NCI-H1092 treated with DMSO at 0.1 percent for 48 hours (cell line): ENCODE measurements around the gene DRAM1.
"Not testable (repeated sequence)": the region's sequence is repeated elsewhere in the genome, so short reads cannot be mapped to it uniquely, and the experiment has no call there.

Experiments
- DNase-seq: peaks from one replicate; lab custom pipeline; 2025; lab: John Stamatoyannopoulos, UW

DRAM1 gene

DNA sequence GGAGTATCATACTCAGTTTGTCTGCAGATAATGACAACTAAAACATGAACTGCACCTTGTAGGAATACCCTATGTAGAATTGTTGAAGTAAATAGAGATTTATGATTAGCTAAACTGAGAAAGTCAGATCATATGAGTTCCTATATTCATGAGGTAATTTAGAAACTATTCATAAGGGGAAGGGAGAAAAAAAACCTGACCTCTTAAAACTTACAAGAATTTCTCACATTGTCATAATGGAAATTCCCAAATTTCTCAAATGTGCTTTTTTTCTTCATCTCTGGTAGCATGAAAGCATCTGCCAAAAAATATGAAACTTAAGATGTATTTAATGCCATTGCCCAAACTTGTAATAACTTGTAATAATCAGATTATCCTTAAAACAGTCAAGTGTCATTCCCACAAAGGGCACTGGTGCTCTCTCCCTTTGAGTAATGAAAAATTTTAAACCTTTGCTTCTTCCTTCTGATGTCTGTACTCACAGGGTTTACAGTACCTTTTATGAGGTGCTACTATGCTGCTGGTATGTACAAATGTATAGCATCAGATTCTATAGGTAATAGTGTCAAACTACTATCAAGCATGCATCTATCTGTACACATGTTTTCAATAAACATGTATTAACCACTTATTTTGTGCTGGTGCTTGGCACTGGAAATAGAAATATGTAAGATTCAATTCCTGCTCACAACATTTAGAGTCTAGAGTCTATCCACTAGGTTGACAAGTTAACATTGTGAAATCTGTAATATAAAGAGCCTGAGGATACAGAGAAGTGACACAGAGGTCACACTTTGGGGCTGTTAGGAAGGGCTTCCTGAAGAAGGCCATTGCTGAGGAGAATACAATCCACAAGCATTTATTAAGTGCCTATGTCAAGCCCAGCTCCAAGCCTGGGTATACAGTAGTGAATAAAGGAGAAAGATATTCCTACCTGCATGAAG lies 17.4 kb upstream of the DRAM1 start:
- no peak for DNase-seq

DNA sequence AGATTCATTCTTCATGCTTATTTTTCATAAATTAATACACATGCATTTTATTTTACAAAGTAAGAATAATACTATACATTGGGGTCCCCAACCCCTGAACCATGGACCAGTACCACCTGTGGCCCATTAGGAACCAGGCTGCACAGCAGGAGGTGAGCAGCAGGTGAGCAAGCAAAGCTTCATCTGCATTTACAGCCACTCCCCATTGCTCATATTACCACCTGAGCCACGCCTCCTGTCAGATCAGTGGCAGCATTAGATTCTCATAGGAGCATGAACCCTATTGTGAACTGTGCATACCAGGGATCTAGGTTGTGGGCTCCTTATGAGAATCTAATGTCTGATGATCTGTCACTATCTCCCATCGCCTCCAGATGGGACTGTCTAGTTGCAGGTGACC lies 15.7 kb upstream of the DRAM1 start:
- DNase-seq: not testable (repeated sequence)

DNA sequence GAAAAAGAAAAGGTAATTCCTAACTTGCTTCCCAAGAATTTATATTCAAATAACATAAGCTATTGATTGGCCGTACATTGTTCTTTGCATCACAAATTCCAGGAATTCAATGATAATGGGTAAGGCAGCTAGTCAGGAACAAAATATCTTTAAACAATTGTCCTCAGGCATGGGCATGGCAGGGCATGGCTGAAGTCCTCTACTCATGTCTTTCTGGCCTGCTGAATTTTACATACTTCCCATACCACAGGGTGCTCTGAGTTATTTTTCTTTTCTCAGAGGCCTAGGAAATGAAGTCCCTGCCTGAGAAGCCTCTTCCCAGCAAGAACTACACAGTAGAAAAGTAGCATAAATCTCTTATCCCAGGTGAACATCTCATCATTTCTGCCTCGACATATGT lies 15.1 kb upstream of the DRAM1 start:
- DNase-seq: no peak

DNA sequence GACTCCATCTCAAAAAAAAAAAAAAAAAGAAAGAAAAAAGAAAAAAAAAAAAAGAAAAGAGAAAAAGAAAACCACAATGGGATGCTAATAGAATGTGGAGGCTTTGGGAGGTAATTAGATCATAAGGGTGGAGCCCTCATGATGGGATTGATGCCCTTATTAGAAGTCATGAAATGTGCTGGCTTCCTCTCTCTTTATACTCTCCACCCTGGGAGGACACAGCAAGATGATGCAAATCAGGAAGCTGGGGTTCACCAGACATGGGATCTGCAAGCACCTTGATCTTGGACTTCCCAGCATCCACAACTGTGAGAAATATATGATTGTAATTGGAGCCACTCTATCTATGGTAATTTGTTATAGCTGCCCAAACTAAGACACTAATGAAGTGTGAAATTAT lies 13.4 kb upstream of the DRAM1 start:
- no peak for DNase-seq

- DNase-seq: no peak
These were observed 10.6 kb upstream of the DRAM1 start for GRCh38 chr12:101866615-101867373.

GRCh38 chr12:101867619-101868018 lies 9.8 kb upstream of the DRAM1 start:
- DNase-seq: not testable (repeated sequence)

GRCh38 chr12:101870925-101871324 lies 6.5 kb upstream of the DRAM1 start:
- no peak for DNase-seq

- no peak for DNase-seq
These were observed 2.2 kb upstream of the DRAM1 start for GRCh38 chr12:101875162-101875561.

DNA sequence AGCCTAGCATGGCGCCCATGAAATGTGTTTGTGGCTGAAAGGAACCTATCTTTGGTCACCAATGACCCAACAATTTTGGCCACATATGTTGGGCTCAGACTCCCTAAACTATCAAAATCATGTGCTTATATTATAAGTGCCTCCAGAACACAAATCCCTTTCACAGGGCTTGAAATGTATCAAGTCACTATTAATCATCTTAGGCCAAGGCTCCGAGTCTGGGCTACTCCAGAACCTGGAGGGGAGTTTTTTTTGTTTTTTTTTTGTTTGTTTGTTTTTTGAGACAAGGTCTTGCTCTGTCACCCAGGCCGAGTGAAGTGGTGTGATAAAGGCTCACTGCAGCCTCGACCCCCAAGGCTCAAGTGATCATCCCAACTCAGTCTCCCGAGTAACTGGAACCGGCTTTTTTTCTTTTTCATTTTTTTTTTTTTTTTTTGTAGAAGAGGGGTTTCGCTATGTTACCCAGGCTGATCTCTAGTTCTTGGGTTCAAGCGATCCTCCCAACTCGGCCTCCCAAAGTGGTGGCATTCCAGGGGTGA lies 989 bp upstream of the DRAM1 start:
- no peak for DNase-seq

DNA sequence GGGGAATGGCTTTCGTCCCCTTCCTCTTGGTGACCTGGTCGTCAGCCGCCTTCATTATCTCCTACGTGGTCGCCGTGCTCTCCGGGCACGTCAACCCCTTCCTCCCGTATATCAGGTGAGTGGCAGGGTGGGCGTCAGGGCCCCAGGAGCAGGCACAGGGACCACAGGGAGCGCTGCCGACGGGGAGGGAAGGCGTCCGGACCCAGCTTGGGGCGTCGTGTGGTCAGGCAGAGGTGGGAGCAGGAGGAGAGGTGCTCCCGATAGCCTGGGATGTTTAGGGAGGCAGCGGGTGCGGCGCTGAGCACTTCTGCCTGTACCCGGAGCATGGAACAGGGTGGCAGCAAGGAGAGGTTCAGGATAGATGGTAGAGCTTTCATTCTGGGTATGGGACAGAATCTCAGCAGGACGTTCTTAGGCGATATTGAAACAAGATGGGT lies 444 bp downstream of the DRAM1 start:
- DNase-seq: no peak

GRCh38 chr12:101878243-101878821 lies 952 bp downstream of the DRAM1 start:
- no peak for DNase-seq

DNA sequence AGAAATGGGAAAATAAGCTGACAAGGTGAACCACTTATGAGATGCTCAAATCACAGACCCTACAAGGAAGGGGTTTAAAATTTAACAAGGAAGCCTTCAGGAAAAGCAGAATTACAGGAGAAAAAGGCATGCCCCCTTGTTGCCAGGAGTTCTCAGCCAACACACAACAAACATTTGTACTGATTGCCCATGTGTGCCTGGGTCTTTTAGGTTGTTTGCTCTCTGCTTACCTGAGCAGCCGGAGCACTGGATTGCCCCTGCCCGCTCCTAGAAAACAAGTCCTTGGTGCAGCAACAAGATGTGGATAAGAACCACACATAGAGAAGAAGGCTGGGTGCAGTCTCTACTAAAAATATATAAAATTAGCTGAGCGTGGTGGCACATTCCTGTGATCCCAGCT lies 3.4 kb downstream of the DRAM1 start:
- DNase-seq: no peak

GRCh38 chr12:101881228-101881627 lies 3.8 kb downstream of the DRAM1 start:
- DNase-seq: no peak

- DNase-seq: no peak
These were observed 6.8 kb downstream of the DRAM1 start for GRCh38 chr12:101884174-101884573.

DNA sequence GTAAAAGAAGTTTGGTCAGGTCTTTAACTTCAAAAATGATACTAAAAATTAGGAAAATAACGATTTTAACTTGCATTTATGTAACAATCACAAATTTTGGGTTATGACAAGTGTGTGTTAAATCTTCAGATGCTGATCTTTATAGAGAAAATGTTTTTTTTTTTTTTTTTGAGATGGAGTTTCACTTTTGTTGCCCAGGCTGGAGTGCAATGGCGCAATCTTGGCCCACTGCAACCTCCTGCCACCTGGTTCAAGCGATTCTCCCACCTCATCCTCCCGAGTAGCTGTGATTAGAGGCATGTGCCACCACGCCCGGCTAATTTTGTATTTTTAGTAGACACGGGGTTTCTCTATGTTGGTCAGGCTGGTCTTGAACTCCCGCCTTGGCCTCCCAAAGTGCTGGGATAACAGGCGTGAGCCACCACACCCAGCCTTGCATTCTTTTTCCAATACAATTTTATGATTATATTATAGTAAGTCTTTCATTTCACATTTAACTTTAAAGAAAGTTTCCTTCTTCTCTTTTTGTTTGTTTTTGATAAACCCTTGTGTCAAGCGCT lies 7.5 kb downstream of the DRAM1 start:
- not testable (repeated sequence) for DNase-seq

DNA sequence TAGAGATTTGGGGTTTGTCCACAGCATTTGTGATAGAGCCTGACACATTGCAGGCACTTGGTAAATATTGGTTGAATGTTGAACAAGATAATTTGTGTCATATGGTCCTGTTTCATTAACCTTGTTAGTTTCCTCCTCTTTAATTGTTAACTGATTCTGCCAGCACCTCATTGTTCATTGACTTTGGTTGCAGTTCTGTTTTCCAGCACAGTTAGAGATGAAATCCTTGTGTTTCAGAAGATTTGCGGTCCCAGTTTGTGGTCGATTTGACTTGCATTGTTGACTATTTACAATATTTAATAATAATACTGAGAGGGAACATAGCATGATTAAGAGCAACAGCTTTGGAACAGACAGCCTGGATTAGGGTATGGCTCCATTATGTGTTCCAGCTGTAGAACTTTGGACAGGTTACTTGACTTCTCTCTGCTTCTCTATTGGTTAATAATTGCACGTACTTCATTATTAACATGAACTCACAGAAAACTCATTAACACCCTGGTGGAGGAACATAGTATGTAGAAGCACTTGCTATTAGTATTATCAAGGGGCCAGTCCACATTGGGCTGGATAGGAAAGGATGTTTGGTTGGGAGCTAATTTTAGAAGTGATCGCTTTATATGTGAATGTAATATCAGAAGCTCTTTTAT lies 8.7 kb downstream of the DRAM1 start:
- no peak for DNase-seq

GRCh38 chr12:101889211-101889752 lies 11.9 kb downstream of the DRAM1 start:
- DNase-seq: no peak

- no peak for DNase-seq
These were observed 14.1 kb downstream of the DRAM1 start for GRCh38 chr12:101891462-101891971.

DNA sequence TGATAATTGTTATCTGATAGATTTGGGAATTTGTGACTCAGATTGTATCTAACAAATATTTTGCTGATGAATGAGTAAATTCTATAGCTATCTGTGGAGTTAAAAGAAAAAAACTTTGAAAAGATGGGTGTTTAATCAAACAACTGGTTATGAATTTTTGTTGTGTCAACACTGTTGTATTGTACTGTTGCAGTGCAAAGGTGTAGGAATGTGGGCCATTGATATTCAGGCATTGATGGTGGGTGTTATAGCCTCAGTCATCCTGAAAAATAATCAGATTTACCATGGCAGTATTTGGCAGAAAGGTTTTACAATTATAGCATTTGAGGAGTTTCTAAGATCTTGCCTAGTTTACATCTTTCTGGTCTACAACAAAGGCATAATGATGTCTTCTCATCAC lies 15.4 kb downstream of the DRAM1 start:
- no peak for DNase-seq

- DNase-seq: no peak
These were observed 24.4 kb downstream of the DRAM1 start for GRCh38 chr12:101901777-101902176.

- no peak for DNase-seq
These were observed 25.3 kb downstream of the DRAM1 start for GRCh38 chr12:101902641-101903040.
